Measurements from ENCODE around the gene HECW1.
A peak's percentile ranks its signal among the peaks of the same experiment; 100 is the strongest.

The HECW1 gene

GRCh38 chr7:43232366-43232765 is 119.9 kb downstream of the HECW1 start (continued):
- no peak for TF ChIP-seq ZBTB1 (tag by site-specific recombination; IDR thresholded peaks at IDR 0.05)
- TF ChIP-seq ZNF621 (tag by site-specific recombination; IDR thresholded peaks at IDR 0.05), result no peak
- TF ChIP-seq ZNF391 (tag by site-specific recombination; IDR thresholded peaks at IDR 0.05; ENCODE audit: borderline replicate concordance, low read depth), result no peak
- TF ChIP-seq ATF2 (tag by site-specific recombination; IDR thresholded peaks at IDR 0.05; ENCODE audit: low read depth), result no peak

GRCh38 chr7:43234073-43234472 is 121.6 kb downstream of the HECW1 start:
- Histone ChIP-seq H3K9me3 (ENCODE audit: control insufficient read depth, insufficient read depth, low read depth, low read length) (no peaks in the 10 kb centered on the region), H3K36me3 (ENCODE audit: control insufficient read depth in 2 of 2, insufficient read depth in 1 of 2, low read length in 2 of 2) (no peaks in the 10 kb centered on the region), H3K4me1 (ENCODE audit: control insufficient read depth, insufficient read depth, low read length) (no peaks in the 10 kb centered on the region), H3K4me3 (ENCODE audit: low read depth, low read length) (no peak overlapping the region), H3K27ac (ENCODE audit: extremely low read depth, low read depth, low read length) (no peak overlapping the region)
- ChIA-PET CTCF (interaction anchor here (1.0 kb wide), 1 partner anchor 27 kb away, joined by 3 read pairs; no protein-coding TSS in a partner anchor), POLR2A (no interaction called here)
- no peak for TF ChIP-seq ZFP69B (tag by site-specific recombination; IDR thresholded peaks at IDR 0.05)
- TF ChIP-seq ZFHX2 (tag by site-specific recombination; conservative IDR thresholded peaks at IDR 0.05), result 0 out of 2 replicates have a peak, but pooled peaks have one; percentile 11

GRCh38 chr7:43234968-43235367 is 122.5 kb downstream of the HECW1 start:
- Histone ChIP-seq H3K27ac (ENCODE audit: extremely low read depth, low read depth, low read length) (no peak overlapping the region), H3K4me3 (ENCODE audit: low read depth, low read length) (no peak overlapping the region), H3K9me3 (ENCODE audit: control insufficient read depth, insufficient read depth, low read depth, low read length) (no peaks in the 10 kb centered on the region), H3K4me1 (ENCODE audit: control insufficient read depth, insufficient read depth, low read length) (no peaks in the 10 kb centered on the region), H3K36me3 (ENCODE audit: control insufficient read depth in 2 of 2, insufficient read depth in 1 of 2, low read length in 2 of 2) (no peaks in the 10 kb centered on the region)
- ChIA-PET POLR2A (no interaction called here), CTCF (no interaction called here)
- TF ChIP-seq ZNF132 (tag by site-specific recombination; IDR thresholded peaks at IDR 0.05; ENCODE audit: borderline replicate concordance) (no peak), BCL11B (tag by site-specific recombination; IDR thresholded peaks at IDR 0.05; ENCODE audit: low read depth) (no peak), ZNF626 (tag by site-specific recombination; IDR thresholded peaks at IDR 0.05) (no peak), ZNF600 (tag by site-specific recombination; IDR thresholded peaks at IDR 0.05) (no peak), ZNF473 (tag by site-specific recombination; IDR thresholded peaks at IDR 0.05) (no peak), GLI4 (tag by site-specific recombination; IDR thresholded peaks at IDR 0.05) (no peak), ZNF10 (tag by site-specific recombination; IDR thresholded peaks at IDR 0.05) (no peak), ZNF558 (tag by site-specific recombination; IDR thresholded peaks at IDR 0.05) (no peak), ZNF621 (tag by site-specific recombination; IDR thresholded peaks at IDR 0.05) (no peak), TRIM28 (IDR thresholded peaks at IDR 0.05; ENCODE audit: borderline replicate concordance, low read length) (no peak), ZNF133 (tag by site-specific recombination; IDR thresholded peaks at IDR 0.05) (no peak), AEBP2 (tag by site-specific recombination; IDR thresholded peaks at IDR 0.05; ENCODE audit: borderline replicate concordance) (no peak), YY1 (tag by site-specific recombination; IDR thresholded peaks at IDR 0.05) (no peak), OVOL3 (tag by site-specific recombination; IDR thresholded peaks at IDR 0.05) (no peak), ZNF670 (tag by site-specific recombination; IDR thresholded peaks at IDR 0.05; ENCODE audit: low read depth) (no peak), ZNF362 (tag by site-specific recombination; IDR thresholded peaks at IDR 0.05) (no peak), ZNF26 (tag by site-specific recombination; IDR thresholded peaks at IDR 0.05) (no peak), ZNF530 (tag by site-specific recombination; IDR thresholded peaks at IDR 0.05; ENCODE audit: low read depth) (no peak), ZNF175 (tag by site-specific recombination; IDR thresholded peaks at IDR 0.05) (no peak), ZBTB1 (tag by site-specific recombination; IDR thresholded peaks at IDR 0.05) (no peak)
